Measurements from ENCODE around the gene SETD5.

GRCh38 chr3:9384141-9384828 is 13.1 kb upstream of the SETD5 start:
- TF ChIP-seq CTCF (conservative IDR thresholded peaks at IDR 0.05) = no peak
- TF ChIP-seq ZFX (IDR thresholded peaks at IDR 0.05) = no peak
